Measurements from ENCODE around the gene ITGA1.

The ITGA1 gene

DNA sequence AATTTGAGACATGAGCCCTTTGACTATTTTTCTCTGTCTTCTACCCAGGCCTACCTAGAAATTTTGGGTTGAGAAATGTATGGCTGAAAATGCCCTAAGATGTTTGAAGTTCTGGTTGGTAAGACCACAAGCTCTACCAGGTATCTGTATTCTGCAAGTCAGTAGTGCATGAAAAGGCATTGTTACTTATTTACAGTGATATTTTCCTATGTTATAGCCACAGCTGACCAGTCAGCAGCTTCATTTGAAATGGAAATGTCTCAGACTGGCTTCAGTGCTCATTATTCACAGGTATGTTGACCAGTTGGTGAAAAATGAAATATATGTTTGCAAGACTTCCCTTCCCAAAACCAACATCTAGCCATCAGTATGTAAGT lies 109.5 kb downstream of the ITGA1 start:
- DNase-seq (ENCODE audit: low spot score), result no peak

DNA sequence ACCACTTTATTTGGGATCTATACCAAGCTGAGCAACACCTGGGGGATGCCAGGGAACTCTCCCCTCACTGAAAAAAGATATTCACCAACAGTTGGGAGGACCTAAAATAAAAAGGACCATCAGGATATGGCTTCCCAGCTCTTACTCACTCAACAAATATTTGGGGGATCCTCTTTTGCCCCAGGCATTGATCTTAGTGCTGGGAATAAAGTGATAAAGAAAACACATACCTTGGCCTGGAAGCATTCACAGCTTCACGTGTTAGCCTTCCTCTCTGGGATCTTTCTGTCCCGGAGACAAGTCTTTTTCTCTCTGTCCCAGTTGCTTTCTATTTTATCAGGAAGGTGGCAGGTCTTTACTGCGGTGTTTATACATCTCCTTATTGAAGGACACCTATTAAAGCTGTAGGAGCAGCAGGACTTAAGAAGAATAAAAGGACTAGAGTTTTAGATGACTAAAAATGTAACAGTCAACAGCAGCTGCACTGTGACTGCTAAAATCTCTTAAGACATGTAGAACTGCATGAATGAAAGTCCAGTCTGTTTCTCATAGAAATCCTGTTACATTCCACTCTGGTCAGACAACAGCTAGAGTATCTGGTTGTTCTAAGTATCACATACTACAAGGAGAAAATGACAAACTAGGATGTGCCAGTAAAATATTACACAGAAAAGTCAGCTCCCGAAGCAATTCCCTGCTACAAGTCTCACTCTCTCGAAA lies 111.4 kb downstream of the ITGA1 start:
- DNase-seq (ENCODE audit: low spot score), result no peak

GRCh38 chr5:52903142-52903541 lies 115.4 kb downstream of the ITGA1 start:
- DNase-seq (ENCODE audit: low spot score), result no peak

- no peak for DNase-seq (ENCODE audit: low spot score)
These were observed 118.6 kb downstream of the ITGA1 start for GRCh38 chr5:52906343-52906742.

GRCh38 chr5:52906845-52907244 lies 119.1 kb downstream of the ITGA1 start:
- no peak for DNase-seq (ENCODE audit: low spot score)

- no peak for DNase-seq (ENCODE audit: low spot score)
These were observed 121.5 kb downstream of the ITGA1 start for GRCh38 chr5:52909192-52909591.

GRCh38 chr5:52910071-52910470 lies 122.4 kb downstream of the ITGA1 start:
- DNase-seq (ENCODE audit: low spot score), result no peak

DNA sequence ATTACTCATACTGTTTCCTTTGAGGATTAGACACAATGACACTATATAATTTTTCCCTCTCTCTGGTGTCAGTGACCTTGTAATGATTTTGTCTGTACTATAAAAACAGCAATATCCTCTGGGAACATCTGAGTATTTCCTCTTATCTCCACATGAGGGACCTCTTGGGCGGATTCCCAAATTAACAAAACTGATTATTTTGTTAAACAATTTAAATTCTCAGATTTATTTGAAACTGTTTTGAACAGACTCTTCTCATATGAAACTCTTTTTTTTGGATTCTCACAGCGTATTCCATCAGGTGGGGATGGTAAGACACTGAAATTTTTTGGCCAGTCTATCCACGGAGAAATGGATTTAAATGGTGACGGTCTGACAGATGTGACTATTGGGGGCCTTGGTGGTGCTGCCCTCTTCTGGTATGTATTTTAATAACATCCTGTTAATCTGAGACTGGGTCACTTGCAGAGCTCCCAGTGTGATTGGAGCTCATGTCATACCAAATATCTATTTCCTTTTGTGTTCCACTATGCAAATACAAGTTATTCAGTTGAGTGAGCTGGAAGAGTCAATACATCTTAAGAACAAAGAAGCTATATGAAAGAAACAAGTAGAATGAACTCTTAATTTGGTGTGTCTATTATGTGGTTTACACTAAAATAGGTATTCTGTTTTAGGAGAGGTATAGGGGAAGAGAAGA lies 127.6 kb downstream of the ITGA1 start:
- peak; percentile 26 for DNase-seq (ENCODE audit: low spot score)

- no peak for DNase-seq (ENCODE audit: low spot score)
These were observed 133.2 kb downstream of the ITGA1 start for GRCh38 chr5:52920929-52921328.

- DNase-seq (ENCODE audit: low spot score), result peak; percentile 10
These were observed 134.7 kb downstream of the ITGA1 start for GRCh38 chr5:52922384-52922783.

GRCh38 chr5:52924456-52924855 lies 136.7 kb downstream of the ITGA1 start:
- no peak for DNase-seq (ENCODE audit: low spot score)

- no peak for DNase-seq (ENCODE audit: low spot score)
These were observed 137.3 kb downstream of the ITGA1 start for GRCh38 chr5:52925001-52925400.

GRCh38 chr5:52928689-52929088 lies 141.0 kb downstream of the ITGA1 start:
- no peak for DNase-seq (ENCODE audit: low spot score)

DNA sequence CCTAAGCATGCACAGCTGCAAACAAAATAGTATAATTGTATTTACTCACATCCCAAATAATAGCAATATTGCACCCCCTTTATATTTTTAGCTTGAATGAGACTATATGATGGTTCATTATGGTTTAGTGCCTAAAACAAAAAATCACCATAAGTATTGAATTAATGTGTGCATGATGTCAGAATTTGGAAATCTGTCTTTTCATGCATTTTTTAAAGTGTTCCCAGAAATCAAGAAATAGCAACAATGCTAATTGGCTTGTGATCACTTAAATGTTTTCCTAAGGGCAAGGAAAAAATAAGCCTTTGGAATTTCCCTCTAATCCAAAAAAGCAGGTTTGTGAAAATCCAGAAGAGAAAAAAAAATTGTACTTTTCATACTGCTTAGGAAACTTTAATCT lies 150.5 kb downstream of the ITGA1 start:
- no peak for DNase-seq (ENCODE audit: low spot score)

GRCh38 chr5:52943285-52943684 lies 155.6 kb downstream of the ITGA1 start:
- no peak for DNase-seq (ENCODE audit: low spot score)

DNA sequence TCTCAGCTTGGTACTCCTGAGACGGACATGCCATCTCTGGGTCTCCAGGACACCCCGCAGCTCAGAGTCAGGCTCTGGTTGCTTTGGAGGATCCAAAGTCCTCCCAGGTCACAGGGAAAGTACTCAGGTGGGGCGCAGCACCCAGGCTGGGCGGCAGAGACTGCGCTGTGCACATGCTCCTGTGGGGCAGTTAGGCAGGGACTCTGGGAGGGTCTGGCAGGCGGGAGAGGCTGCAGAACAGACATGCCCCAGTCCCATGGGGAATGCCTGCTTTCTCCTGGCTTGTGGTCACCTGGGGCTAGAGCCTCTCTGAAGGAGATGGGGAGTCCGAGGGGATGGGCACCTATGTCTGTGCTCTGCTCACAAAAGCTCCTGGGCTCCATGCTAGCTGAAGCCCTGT lies 156.1 kb downstream of the ITGA1 start:
- no peak for DNase-seq (ENCODE audit: low spot score)

DNA sequence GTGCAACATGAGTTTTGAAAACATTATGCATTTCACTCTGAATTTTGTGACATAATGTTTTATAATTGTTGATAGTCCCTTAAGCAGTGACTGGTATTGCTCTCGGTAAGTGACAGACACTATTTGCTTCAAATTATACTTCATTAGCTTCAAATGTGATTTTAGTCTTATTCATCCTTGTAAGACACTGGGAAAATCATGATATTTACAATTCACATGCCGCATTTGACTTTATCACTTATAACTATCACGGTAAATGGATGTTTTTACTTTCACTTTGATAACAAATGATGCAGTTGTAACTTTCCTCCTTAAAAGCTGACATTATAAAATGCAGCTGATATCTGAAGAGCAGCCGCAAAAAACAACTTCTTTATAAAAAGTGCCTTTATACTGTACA lies 157.3 kb downstream of the ITGA1 start:
- no peak for DNase-seq (ENCODE audit: low spot score)

DNA sequence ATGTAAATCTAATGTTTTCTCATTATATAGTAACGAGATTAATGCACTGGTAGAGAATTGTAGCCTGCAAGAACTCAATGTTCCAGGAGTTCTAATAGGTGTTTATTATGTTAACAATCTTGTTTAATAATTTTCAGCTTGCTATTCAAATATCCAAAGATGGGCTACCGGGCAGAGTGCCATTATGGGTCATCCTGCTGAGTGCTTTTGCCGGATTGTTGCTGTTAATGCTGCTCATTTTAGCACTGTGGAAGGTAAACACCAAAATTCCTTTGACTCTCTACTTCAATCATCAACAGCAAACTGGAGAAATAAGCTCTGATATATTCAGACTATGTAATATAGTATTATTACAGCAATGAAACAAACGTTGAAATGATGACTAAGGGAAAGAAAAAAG lies 159.5 kb downstream of the ITGA1 start:
- DNase-seq (ENCODE audit: low spot score), result no peak

GRCh38 chr5:52947851-52948250 lies 160.1 kb downstream of the ITGA1 start:
- no peak for DNase-seq (ENCODE audit: low spot score)

DNA sequence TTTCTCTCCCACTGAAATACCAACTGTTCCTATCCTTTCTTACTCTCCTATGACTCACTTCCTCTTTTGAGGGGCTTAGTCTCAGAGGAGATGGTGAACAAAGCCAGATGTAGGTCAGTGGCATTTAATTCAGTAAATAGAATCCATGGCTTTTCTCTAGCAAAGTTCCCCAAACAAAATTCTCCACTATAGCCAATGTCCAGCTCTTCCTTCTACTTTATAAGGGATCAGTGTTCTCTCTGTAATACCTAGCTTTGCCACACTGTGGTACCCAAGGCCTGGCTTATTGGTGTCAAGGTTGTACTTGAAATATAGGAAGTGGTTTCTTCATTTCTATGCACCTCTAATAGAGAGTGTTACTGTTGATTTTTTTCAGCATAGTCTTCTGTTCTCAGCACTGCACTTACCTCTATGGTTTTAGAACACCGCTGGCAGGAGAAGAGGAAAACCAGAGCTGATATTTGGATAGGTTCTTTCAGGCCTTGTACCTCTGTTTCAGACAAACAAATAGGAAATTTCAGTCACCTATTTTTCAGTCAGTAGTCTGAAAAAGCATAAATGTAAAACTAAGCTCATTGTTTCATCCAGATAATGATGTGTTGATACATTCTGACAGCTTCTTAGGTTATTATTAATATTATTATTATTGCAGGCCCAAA lies 160.8 kb downstream of the ITGA1 start:
- peak; percentile 11 for DNase-seq (ENCODE audit: low spot score)

DNA sequence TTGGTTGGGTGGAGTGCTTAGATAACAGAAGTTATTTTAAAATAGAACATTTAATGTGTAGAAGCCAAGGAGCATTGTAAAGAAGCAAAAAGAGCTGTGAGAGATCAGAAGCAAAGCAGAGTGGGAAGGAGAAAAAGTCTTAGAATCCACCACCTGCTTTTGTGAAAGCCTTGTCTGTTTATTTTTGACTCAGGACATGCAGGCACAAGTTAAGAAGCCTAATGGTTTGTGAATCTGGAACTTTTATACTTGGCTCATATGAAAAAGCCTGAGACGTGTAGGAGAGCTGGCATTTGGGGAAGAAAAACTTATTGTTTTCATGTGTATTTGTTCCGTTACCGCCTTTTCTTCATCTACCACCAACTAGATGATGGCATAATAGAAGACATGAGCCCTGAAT lies 163.0 kb downstream of the ITGA1 start:
- DNase-seq (ENCODE audit: low spot score), result no peak

- no peak for DNase-seq (ENCODE audit: low spot score)
These were observed 164.8 kb downstream of the ITGA1 start for GRCh38 chr5:52952483-52952882.

- no peak for DNase-seq (ENCODE audit: low spot score)
These were observed 168.3 kb downstream of the ITGA1 start for GRCh38 chr5:52956014-52956413.

Data from HuH-7 (cell line).